GM18870 (cell line): ENCODE results near the gene MPIG6B.

Experiments used
- ATAC-seq: cut with Tn5 transposase; IDR thresholded peaks from one replicate; pipeline ENCODE4 v1.9.1; 2021; ENCODE audit warnings: moderate library complexity; ENCODE audit not compliant: unreplicated experiment

The MPIG6B gene, protein sequence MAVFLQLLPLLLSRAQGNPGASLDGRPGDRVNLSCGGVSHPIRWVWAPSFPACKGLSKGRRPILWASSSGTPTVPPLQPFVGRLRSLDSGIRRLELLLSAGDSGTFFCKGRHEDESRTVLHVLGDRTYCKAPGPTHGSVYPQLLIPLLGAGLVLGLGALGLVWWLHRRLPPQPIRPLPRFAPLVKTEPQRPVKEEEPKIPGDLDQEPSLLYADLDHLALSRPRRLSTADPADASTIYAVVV

DNA sequence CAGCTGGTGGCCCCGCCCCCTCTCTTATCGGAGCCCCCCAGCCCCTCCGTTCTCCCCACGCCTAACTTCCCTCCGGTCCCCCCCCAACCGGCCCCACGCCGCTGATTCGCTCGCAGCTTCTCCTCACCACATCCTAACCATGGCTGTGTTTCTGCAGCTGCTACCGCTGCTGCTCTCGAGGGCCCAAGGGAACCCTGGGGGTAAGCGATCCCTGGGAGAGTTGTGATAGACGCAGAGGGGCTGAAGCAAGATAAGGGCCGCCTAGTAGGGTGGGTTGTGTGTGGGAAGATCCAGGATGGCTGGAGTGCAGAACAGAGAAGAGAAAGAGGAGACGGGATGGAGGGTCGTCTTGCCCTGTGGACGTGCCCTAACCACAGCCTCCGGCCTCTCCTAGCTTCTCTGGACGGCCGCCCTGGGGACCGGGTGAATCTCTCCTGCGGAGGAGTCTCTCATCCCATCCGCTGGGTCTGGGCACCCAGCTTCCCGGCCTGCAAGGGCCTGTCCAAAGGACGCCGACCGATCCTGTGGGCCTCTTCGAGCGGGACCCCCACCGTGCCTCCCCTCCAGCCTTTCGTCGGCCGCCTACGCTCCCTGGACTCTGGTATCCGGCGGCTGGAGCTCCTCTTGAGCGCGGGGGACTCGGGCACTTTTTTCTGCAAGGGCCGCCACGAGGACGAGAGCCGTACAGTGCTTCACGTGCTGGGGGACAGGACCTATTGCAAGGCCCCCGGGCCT lies at the start of gene MPIG6B:
TSS of gene MPIG6B (plus strand) at position 129 of the 735 bp plus-strand sequence. CDS start at position 140, 11 bp downstream.
- no peak for ATAC-seq

DNA sequence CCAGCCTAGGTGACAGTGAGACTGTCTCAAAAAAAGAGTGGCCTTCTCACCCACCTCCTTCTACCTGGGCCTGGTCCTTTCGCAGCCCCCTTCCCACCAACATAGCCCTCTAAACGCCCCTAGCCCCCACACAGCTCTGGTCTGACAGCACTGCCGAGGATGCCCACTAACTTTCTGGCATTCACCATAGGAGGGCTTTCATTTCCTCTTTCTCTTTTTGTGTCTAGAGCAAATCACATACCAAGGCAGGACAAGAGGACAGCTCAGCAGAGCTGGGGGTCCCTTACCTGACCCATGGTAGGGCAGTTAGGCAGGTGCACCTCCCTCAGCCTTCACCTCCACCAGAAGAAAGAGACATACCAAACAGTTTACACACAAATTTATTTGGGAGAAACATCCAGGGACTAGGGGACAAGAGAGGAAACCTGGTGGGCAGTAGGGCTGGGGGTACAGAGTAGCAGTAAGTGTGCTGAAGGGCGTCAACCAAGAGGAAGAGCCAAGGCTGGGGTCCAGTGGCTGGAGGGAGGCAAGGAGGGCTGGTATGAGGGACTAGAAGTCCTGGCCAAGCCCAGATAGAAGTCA lies 46.8 kb upstream of the MPIG6B start:
- ATAC-seq, result no peak

DNA sequence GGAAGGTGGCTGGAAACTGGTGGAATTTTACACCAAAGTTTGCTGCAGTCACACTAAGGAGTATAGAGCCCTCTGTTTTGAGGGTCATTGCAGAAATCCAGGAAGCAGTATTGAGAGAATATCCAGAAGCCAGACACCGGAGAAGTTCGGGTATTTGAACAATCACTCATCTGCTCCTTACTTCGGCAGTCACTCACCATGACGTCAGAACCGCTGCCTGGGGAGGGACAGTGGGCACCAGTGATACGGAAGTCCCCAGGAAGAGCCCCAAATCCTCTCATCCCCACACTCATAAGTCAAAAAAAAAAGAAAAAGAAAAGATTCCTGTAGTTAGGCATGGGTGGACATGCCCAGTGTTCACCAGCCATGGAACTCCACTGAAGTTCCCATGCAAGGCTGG lies 46.3 kb upstream of the MPIG6B start:
- ATAC-seq, result no peak

DNA sequence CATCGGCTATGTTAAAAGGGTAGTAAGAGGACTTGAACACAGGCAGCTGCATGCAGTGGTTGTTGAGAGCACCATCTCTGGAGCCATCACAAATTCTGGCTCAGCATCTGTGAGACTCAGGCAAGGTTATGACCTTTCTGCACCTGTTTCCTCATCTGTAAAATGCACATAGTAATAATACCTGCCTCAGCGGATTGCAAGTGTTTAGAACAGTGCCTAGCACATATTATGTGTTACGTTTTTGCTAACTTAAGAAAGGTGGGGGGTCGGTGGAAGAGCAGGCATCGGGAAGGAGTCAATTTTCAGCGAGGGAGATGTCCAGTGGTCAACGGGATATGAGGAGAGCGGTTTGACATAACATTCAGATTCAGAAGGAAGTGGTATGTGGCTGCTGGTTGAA lies 45.2 kb upstream of the MPIG6B start:
- no peak for ATAC-seq

DNA sequence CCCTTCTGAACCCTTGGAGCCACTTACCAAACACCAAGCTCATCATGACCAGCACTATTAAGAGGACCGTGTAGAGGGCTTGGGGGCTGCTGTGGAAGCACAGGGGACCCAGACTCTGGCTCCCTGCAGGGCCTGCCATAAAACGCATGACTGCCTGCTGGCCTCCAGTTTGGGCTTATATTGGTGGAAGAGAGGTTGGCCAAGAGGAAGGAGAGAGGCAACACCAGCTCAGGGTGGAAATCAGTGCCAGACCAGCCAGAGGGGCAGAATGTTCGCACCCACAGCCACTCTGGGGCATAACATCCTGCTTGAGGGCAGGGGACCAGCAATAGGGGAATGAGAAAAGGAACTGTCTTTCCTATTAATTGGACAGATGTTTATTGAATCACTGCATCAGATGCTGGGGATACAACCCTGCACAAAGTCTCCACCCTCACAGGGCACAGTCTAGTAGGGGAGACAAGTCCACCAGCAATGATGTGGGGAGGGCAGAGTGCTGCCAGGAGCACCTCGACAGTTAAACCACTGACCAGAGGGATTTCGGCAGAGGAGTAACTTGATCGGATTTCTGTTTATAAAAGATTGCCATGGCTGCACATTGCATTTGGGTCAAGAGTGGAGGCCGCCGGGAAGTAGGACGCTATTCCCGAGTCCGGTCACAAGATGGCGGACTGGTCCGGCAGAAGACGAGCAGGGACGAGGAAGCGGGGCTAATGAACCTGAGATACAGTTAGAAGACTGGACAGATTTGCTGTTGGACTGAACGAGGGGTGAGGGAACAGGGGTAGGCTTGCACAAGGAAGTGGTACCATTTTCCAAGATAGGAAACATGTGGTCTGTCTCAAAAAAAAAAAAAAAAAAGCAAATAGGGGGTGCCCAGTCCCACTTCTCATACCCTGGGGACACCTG lies 42.7 kb upstream of the MPIG6B start, which contains the start of gene LY6G5C:
TSS of gene LY6G5C (minus strand) at position 842 of the 909 bp plus-strand sequence. CDS start at position 148, 694 bp downstream.
- ATAC-seq, result no peak

DNA sequence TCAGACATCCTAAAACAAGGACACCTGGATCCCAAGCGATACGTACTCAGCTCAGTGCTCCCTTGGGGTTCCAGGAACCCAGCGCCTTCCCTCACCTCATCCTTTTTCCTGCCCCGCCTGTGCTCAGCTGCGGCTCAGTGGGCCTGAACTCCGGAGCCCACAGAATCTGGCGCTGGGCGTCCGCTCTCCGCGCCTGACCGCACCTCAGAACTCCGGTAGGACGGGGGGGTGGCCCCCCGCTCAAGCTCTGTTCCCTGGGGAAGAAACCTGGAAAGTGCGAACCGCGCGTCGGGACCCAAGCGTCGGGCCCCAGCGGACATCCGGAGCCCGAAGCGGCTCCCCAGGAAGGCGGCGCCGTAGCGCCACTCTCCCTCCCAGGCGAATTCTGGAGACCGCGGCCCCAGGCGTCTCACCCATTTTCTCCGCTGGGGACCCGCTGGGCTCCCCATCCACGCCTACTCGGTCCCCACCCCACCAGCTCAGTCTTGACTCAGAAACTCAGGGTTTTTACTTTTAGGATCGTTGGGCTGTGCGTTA lies 42.0 kb upstream of the MPIG6B start:
- ATAC-seq, result no peak

DNA sequence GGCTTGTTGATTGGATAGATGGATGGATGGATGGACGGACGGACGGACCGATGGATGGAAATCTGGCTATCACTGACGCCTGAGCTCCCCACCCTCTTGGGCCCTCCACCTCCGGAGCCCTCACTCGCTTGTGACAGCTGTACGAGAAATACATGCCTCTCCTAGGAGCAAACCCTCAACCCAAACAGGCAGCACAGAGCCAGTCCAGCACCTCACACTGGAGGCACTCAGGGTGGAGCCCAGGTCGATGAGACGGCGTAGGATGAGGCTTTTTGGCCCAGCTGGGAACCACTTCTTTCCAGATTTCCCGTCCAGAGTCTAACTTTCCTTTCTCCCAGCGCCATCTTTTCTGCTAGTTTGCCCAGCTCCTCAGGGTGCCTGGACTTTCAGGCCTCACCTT lies 39.6 kb upstream of the MPIG6B start:
- ATAC-seq, result no peak

DNA sequence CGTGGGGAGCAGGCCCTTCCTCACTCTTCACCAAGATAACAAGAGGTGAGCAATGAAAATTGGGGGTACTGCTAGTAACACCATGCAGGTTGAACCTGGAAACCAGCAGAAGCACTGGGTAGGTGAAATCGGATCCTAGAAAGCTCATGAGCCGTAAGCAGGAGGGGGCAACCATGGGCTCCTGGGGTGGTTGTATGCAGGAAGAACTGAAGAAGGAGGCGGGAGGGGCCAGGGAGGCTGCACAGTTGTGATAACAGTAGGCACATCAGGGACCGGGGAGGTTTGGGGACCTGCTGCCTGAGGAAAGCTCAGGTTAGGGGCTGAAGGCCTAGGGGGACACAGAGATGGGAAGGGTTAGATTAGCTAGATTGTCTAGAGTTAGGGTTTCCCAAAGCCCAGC lies 36.7 kb upstream of the MPIG6B start:
- no peak for ATAC-seq

DNA sequence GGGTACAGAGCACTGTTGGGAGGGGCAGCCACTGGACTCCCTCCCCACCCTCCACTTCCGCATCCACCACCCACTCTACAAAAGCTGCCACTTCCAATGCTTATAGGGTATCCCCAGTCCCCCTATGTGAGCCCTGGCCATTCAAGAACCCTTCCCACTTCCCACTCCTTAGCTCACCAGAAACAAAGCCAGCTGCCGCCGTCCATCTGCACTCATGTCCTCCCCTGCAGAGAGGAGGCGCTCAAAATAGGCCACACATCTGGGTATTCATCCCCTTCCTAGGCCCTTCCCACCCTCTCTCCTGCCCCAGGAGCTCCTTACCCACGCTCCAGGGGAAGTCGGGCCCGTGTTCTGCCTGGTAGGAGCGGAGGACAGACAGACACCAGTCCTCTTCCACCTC lies 35.9 kb upstream of the MPIG6B start:
- ATAC-seq, result no peak

DNA sequence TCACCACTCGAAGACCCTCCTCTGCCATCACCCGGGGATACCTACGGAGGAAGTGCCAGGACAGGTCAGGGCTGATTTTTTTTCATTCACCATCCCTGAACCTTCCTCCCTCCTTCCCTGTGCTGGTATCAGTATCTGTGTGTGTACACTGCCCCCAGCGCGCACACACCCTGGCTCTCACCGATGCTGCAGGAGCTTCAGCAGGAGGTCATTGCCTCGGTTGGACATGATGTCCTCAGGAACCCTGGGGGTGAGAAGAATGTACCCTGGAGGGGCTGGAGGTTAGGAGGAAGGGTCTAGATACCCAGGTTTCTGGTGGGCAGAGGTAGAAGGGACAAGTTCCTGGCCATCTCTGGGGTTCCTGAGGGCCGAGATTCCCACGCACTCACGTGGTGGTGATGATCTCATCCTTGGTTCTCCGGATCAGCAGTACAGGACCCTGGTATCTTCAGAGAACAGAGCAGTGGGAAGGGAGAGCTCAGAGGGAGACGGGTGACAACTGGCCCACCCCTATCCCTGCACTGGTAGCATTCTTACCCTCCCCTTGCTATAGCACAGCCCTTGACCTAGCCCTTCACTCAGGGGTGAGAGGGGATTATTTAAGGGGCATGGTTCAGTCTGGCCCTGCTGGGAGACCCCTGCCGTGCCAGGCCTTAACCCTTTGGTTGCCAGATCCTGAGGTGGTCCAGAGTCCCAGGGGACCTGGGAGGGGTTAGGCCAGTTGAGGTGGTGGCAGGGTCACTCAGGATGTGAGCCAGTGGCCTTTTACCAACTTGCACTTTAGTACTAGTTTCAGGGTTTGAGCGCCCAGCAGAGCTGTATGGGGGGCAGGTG lies 35.1 kb upstream of the MPIG6B start:
- no peak for ATAC-seq

DNA sequence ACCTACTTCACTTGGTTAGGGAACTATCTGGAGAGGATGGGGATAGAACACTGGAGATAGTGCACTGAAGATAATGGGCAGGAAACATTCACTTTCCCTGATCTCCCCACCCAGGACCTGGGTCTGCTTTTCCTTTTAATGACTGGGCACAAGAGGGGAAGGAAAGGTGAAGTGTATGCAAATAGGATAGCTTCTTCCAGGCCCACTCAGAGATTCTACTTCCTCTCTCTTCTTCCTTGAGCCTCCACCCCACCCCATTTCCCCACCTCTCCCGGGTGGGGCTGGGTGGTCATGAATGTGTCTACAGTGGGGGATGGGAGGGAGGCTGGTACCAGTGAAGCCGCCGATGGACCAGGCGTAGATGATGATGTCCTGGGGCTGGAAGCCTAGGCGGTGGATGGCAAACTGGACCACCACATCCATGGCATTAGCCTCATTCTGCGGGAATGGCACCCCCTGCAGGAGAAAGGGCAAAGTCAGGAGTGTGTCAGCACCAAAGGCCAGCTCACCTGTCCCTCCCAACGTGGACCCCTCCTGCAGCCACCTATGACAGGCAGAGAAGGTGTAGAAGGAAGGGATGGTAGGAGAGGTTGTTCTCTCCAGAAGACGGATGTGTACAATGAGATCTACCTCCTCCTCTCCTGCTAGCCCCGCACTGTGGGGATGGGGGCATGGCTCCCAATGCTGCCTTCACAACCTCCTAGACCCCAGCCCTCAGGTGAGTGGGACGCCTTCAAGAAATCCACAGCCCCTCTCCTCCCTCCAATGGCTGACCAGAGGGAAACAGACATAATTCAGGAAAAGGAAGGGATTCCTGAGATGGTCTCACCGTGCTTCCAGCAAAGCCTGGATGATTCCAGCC lies 33.7 kb upstream of the MPIG6B start:
- ATAC-seq, result no peak

DNA sequence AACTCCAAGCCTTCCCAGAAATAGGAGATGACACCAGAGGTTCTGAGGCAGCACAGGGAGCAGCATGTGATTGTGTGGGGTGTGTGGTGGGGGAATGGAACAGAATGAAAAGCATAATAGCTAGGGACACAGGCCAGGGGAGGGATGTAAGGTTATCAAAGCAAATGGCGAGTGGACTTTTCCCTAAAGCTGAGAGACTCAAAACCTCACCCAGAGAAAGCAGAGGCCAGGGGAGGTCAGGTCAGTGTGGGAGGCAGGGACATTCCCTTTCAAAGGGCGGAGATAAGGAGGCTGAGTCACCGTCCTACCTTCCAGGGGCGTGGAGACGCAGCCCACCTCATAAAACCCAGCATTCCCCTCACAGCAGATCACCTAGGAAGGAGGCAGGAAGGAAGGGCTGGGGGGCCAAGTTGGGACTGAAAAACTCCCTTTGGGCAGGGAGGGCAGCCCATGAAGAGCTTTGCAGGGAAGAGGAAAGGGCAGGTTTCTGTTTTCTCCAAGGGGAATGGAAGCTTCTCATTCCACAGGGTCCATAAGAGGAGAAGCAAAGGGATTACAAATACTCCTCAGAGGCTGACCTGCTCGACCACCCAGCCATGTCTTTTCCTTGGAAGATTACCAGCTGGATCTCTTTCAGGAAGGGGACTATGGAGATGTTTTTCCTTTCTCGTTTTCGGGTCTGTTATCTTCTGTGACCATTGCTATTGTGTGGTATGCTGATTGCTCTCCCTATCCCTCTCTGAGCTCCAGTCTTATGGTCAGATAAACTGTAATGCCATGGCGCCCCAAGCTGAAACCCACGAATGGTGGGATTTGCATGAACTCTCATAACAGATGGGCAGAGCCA lies 32.7 kb upstream of the MPIG6B start:
- ATAC-seq, result no peak

DNA sequence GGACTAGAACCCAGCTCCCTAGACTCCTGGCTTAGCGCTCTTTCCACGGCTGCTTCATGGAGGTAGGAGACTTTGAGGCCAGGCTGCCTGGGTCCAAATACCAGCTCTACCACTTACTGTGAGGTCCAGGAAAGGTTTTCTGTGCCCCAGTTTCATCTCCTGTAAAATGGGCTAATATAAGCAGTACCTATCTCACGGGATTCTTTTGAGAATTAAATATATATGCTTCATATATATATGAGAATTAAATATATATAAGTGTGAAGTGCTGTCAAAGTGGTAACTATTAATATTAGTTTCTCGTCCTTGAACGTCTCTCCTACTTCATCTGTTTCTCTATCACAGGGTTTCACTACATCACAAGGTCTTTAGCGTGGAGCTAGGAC lies 32.1 kb upstream of the MPIG6B start:
- no peak for ATAC-seq

DNA sequence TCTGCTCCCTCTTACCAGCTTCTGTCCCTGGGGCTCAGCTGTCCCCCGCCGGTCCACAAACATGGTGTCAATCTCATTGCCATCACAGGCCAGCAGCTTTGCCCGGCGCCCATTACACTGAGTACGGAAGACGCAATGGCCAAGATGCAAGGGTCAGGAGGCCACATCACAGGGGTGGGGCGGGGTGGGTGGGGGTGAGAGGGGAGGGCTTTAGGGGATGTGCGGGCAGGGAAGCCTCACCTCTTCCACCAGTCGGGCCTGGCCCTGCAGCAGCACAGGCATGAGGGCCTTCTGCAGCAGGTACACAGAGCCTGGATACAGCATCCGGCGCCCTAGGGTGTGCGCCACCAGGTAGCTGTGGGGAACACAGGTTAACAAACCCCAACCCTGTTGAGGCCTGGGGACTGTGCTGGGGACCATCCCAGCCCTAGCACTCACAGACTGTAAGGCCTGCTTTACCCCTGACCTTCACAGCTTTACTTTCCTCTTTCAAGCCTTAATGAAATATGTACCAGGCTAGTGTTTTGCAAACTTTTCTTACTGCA lies 31.5 kb upstream of the MPIG6B start:
- no peak for ATAC-seq

DNA sequence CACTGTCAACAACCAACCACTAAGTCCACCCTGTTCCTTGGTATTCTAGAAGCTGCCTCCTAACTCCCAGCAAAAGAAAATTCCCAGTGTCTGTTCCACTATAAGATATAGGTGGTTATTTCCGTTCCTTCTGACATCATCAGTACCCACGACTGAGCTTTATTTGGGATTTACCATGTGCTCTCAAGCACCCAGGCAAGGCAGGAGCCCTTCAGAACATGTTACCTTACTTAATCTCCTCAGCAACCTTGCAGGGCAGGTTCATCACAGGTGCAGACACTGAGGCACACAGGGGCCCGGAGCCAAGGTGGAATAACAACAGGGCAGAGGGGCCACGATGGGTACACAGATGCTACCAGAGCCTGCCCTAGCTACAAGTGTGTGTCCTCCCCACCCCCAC lies 30.8 kb upstream of the MPIG6B start:
- no peak for ATAC-seq

DNA sequence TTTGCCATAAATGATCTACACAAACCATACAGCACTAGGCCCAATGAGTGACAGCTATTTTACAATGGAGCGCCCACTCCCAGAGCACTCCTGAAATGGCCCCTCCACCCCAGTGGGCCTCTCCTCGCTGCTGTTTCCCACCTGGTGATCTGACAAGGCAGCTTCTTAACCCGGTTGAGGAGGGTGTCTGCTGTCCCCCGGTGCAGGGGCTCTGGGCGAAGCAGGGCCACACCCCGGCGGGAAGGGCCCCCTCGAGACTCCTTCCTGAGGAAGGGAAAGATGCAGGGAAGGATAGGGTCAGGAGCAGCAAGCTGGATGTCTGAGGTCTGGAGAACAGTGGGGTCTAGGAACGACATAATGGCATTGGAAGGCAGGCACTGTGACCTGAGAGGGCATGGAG lies 30.3 kb upstream of the MPIG6B start:
- no peak for ATAC-seq

DNA sequence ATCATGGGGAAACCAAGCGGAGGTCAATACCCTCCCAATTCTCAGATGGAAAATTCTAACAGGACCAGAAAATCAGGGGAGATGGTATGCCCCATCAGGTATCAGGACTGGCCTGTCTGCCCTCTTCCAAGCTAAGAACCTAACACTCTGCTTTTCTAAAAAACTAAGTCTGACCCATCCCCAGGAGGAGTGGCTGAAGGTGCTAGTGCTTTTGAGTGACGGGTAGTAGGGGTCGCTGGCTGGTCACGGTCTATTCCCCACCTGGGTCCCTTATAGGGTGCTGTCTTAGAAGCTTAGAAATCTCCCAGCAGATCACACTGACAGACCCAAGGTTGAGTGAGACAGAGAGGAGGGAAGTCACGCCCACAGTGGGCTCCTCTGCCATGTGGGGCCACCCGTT lies 29.6 kb upstream of the MPIG6B start:
- ATAC-seq, result no peak

DNA sequence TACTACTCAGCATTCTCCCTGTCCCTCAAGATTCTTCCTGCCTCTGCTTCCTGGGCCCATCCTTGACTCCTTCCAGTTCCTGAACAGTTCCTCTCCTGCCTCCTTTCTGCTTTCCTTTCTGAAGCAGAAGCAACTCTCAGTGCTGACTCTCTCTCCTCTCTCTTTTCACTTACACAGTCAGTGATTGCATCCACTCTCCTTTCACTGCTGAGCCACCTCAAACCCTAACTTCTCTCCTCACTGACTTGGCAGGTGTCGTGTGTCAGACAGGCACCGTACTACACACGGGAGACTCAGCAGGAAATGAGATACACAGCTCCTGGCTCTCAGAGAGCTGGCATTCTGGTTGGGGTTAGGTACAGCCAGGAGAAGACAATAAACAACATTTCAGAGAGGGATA lies 25.6 kb upstream of the MPIG6B start:
- ATAC-seq, result no peak
